Stimulated activated CD8-positive, alpha-beta memory T cell treated with anti-CD3 and anti-CD28 coated beads, Interleukin-12 subunit alpha, Interleukin-12 subunit beta, amount 100 ng/mL, for 24 hours (primary cell): ENCODE results near the gene FAM200A.
"Not testable (repeated sequence)": the region's sequence is repeated elsewhere in the genome, so short reads cannot be mapped to it uniquely, and the experiment has no call there.

Source experiments
- DNase-seq: peaks from one replicate; pipeline ENCODE4 v3.0.0-alpha.2; 2020; ENCODE audit errors: extremely low read depth

The FAM200A gene

DNA sequence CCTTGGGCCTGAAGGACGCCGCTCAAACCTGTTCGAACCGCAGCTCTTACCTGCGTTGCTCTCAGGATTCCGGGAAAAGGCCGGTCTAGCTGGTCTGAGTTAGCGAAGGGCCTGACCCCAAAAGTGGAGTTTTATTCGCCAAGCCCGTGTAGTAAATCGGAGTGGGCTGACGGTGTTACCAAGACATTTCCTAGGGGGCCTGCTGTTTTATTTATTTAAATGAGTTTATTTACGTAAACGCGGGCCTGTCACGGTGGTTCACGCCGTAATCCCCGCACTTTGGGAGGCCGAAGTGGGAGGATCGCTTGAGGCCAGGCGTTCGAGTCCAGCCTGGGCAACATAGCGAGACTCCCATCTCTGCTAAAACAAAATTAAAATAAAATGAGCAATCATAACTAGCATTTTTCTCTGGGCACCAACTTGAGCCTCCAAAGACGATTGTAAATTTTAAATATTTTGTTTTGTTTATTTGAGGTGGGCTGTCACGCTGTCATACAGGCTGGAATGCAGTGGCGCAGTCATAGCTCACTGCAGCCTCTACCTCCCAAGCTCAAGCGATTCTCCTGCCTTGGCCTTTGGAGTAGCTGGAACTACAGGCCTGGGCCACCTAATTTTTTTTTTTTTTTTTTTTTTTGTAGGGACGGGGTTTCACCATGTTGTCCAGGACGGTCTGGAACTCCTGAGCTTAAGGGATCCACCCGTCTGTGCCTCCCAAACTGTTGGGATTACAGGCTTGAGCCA is 7.4 kb upstream of the FAM200A start:
- no peak for DNase-seq

DNA sequence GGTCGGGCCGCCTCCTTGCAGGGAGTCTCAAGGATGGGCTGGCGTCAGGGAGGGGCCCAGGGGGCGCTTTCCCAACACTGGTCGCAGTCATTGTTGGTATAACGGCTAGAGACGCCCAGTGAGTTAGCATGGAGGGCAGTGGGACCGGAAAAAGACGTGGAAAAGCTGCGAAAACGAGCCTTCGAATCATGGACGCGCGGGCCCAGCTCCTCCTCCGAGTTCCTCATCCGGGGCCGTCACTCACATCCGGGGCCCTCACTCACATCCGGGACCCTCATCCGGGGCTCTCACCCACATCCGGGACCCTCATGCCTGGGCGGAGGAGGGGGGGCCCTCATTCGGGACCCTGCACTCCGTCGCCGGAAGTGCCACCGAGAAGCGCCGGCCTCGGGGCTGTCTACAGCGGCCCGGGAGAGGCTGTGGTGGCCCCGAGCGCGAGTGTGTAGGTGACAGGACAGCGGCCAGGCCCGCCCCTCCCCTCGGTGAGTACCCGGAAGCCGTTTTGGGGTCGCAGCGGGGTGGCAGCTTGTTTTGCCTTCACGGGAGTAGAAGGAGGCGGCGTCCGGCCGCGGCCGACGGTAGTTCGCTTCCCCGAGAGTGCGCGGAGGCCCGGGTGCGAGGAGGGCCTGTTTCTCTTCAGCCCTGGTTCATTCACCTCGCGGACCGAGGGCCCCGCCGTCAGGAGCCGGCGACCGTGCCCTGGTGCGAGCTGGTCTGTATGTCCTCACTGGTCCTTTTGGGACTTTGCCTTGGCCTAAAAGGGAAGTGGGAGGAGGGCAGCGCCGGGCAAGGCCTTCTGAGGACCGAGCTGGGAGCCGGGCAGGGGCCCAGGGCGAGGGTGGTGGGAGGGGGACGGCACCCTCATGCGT is 6.6 kb upstream of the FAM200A start, which contains the start of gene ZNF655:
Gene ZNF655, plus strand, starts transcription at position 337 of the 869 bp plus-strand sequence. CDS start 1,918 bp downstream, outside the sequence.
- DNase-seq, result peak; percentile 82

DNA sequence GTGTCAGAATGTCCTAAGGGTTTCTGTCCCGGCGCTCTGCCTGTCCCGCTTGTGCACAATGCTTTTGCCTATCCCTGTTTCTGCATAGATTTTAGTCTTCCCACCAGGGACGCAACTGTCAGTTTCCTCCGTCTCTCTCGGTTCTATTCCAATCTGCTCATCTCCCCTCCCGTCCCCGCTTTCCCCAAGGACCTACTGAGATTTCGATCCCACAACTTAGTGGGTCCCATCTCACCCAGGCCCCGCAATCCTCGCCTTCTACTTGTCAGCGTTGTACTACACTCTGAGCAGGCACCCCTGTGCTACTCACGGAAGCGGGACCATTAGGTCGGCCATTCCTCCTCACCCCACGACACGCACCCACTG is 6.0 kb upstream of the FAM200A start:
- DNase-seq, result no peak

DNA sequence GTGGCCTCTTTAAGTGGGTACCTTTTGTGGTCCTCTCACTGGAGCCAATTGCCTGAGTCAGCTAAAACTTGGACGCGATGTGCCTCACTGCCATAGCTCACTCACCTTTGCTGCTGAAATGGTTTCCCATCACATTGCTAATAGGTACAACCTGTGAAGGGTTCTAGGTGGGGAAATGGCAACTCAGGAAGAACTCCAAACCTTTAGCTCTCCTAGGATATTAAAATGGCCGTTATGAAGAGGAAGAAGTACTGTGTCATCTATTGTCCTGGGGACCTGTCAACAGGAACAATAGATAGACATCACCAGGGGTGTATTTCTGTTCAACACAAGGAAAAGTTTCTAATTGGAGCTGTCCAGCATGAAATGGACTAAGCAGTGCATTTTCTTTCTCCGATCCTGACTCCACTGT is 5.3 kb upstream of the FAM200A start:
- no peak for DNase-seq

DNA sequence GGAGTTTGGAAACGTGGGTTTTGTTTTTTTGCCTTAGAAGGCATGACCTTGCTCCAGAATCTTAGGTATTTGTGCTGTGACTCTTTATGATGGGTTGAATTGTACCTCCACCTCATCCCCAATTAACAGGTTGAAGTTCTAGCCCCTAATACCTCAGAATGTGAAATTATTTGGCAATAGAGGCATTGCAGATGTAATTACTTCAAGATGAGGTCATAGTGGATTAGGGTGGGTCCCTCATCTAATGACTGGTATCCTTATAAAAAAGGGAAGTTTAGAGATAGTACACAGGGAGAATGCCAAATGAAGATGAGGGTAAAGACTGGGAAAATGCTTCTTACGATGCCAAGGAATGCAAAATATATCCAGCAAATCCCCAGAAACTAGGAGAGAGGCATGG is 3.0 kb upstream of the FAM200A start:
- DNase-seq, result no peak

DNA sequence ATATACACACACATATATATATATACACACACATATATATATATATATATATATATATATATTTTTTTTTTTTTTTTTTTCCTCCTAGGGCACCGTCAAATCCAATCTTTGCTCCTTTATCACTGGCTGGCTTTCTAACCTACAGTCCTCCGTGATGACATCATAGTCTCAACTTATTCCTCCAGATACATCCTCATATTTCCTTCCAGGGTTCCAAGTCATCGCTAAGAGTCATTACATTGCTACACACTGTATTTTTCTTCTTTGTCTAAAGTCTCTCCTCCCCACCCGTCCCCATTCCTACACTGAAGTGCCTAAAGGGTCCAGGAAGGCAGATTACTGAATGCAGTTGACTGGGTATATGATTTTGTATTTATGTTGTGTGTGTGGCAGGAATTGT is 1.1 kb upstream of the FAM200A start:
- no peak for DNase-seq

DNA sequence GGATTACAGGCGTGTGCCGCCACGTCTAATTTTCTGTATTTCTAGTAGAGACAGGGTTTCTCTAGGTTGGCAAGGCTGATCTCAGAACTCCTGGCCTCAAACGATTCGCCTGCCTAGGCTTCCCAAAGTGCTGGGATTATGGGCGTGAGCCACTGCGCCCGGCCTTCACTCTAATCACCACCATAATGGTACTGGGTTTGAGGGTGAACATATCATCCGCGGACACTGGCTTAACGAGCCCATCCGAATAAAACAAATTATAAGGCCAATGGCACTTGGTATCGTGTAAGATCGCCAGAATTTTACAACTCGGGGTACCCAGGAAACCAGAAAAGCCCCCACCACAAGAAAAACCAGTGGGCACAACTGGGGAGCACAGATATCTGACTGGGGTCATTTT is 580 bp downstream of the FAM200A start:
- no peak for DNase-seq

DNA sequence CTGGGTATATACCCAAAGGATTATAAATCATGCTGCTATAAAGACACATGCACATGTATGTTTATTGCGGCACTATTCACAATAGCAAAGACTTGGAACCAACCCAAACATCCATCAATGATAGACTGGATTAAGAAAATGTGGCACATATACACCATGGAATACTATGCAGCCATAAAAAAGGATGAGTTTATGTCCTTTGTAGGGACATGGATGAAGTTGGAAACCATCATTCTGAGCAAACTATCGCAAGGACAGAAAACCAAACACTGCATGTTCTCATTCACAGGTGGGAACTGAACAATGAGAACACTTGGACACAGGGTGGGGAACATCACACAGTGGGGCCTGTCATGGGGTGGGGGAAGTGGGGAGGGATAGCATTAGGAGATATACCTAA is 2.4 kb downstream of the FAM200A start:
- DNase-seq, result not testable (repeated sequence)

DNA sequence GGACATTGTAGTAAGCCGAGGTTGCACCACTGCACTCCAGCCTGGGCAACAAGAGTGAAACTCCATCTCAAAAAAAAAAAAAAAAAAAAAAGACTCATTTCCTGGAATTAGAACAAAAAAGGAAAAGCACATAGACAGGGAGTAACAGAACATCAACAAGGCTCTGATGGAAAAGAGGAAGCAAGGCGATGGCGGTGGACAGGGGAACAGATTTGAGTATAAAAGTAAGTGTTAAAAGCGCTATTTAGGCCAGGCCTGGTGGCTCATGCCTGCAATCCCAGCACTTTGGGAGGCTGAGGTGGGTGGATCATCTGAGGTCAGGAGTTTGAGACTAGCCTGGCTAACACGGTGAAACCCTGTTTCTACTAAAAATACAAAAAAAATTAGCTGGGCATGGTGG is 6.6 kb downstream of the FAM200A start:
- DNase-seq, result not testable (repeated sequence)

DNA sequence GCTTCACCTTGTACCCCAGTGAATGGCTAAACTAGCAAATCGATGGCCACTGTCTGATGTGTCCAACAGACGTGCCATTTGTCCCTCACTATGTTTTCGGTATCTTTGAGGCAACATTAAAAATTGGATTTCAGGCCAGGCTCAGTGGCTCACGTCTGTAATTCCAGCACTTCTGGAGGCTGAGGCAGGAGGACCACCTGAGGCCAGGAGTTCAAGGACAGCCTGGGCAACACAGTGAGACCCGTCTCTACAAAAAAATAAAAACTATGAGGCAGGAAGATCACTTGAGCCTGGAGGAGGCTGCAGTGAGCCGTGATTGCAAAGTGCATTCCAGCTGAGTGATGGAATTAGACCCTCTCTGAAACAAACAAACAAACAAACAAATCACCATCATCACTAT is 8.0 kb downstream of the FAM200A start:
- DNase-seq, result no peak

DNA sequence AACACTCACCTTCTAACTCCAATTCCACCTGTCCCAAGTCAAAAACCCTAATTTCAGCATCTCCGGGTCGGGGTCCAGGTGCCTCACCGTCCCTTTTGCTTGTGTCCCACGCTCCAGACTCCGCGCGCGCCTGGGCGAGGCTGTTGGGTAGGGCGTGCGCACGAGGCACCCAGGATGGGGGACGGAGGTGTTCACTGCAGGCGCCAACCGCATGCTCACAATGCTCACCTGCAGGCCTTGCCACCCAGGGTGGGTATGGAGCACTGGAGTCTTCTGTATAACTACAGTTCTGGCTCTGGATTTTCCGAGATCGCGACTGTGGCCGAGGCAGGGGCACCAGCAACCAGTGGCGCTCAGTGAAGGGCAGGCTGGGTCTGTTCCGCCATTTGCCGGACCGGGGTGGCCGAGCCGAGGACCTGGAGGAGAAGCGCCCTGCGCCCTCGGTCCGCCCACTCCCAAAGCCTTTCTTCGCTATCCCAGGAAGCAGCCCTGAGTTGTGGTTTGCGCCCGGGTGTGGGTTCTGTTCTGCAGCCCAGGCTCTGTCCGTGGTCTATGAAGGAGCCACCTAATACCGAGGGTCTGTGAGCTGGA is 8.7 kb downstream of the FAM200A start:
- DNase-seq, result no peak

DNA sequence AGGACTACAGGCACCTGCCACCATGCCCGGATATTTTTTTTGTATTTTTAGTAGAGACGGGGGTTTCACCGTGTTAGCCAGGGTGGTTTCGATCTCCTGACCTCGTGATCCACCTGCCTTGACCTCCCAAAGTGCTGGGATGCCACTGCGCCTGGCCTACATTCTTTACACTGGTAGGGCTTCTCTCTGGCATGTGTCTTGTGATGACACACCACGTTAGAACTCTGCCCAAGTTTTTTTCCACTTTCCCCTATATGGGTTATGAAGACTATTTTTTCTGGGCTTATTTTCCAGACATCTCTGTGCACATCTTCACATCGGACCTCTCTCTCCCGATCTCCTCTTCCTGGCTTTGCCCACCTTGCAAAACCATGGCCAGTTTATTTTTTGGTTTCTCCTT is 10.7 kb downstream of the FAM200A start:
- no peak for DNase-seq

DNA sequence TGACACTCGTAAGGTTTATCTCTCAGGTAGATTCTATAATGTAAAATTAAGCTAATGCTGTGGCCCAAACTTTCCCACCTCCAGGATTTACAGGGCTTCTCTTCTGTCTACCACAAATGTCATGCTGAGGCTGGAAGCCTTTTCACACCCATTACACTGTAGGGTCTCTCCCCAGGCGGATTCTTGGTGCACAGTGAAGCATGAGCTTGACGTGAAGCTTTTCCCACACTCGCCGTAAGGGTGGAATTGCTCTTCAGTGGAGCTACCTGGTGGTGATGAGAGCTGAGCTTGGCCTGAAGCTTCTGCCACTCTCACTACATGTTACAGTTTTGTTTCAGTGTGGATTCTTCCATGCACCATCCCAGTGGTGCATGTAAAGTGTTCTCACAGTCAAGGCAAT is 11.4 kb downstream of the FAM200A start:
- no peak for DNase-seq

DNA sequence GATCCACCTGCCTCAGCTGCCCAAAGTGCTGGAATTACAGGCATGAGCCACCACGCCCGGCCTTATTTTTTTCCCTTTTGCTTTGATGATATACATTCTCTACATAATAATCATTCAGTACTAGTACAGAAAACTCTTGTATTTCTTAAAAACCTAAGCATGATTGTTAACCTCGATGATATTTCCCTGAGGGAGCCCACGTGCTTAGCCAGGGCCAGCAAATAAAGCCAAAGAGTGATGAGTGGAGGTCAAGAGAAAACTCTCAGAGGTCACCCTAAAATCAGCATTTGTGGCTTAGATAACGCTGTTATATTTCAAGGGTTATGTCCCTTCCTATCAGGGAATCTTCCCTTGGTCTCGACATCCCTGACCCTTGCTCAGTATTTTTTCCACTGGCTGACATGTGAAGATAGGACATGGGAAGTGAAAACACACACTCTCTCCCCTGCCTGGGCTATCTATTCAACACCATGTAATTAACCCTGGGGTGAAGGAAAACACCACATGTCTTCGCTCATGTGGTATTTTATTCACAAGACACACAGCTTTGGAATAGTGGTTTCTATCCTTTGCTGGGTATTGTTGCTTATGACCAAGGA is 12.6 kb downstream of the FAM200A start:
- DNase-seq, result no peak

DNA sequence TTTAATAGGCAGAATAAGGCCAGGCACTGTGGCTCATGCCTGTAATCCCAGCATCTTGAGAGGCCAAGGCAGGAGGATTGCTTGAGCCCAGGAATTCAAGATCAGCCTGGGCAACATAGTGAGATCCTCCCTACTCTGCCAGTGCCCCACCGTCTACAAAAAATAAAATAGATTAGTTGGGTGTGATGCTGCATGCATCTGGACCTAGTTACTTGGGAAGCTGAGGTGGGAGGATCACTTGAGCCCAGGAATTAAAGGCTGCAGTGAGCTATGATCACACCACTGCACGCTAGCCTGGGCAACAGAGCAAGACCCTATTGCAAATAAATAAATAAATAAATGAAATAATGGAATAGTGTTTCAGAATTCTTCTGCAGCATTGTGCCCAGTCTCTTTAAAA is 16.2 kb downstream of the FAM200A start:
- no peak for DNase-seq

DNA sequence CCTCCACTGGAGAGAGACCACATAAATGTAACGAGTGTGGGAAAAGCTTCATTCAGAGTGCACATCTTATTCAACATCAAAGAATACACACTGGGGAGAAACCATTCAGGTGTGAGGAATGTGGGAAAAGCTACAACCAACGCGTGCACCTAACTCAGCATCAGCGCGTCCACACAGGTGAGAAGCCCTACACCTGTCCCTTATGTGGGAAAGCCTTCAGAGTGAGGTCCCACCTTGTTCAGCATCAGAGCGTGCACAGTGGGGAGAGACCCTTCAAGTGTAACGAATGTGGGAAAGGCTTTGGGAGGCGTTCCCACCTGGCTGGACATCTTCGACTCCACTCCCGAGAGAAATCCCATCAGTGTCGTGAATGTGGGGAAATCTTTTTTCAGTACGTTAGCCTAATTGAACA is 20.6 kb downstream of the FAM200A start:
- DNase-seq, result no peak

DNA sequence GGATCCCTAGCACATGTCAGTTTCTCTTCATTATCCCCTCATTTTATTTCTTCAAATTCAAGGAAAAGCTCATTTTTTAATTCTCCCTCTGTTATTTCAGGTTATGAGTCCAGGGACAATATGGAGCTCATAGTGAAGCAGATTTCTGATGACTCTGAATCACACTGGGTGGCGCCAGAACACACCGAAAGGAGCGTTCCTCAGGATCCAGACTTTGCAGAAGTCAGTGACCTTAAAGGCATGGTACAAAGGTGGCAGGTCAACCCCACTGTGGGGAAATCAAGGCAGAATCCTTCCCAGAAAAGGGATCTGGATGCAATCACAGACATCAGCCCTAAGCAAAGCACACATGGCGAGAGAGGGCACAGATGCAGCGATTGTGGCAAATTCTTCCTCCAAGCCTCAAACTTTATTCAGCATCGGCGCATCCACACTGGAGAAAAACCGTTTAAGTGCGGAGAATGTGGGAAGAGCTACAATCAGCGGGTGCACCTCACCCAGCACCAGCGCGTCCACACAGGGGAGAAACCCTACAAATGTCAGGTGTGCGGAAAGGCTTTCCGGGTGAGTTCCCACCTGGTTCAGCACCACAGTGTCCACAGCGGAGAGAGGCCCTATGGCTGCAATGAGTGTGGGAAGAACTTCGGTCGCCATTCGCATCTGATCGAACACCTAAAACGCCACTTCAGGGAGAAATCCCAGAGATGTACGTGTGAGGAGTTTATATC is 26.0 kb downstream of the FAM200A start:
- no peak for DNase-seq

DNA sequence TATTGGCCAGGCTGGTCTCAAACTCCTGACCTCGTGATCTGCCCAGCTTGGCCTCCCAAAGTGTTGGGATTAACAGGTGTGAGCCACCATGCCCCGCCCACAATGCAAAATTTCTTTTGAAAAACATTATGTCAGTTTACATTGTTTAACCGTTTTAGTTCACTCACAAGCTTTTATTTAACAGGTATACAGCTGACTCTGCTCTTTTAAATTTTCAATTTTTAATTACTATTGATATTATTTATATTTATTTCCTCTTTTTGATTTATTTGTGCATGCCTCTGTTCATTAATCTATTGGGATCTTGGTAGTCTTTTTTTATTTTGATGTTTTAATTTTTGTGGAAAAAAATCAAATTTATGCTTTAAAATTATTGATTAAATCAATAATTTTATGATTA is 30.5 kb downstream of the FAM200A start:
- DNase-seq, result no peak

DNA sequence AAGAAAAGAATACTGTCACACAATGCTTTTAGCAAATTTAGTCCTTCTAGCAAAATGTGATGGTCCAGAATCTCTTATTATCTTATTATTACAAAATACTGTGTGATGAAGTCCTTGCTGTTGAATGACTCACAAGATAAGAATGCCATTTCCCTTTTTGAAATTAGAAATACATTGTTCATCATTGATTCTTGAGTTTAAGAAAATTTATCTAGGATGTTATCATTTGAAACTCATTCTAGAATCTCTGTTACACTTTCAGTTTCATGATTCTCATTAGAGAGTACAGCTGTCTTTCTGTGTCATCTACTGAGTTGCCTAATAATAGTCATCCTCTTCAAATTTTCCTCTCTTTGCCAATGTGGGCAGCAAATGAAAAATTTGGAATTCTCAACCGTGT is 37.9 kb downstream of the FAM200A start:
- no peak for DNase-seq

DNA sequence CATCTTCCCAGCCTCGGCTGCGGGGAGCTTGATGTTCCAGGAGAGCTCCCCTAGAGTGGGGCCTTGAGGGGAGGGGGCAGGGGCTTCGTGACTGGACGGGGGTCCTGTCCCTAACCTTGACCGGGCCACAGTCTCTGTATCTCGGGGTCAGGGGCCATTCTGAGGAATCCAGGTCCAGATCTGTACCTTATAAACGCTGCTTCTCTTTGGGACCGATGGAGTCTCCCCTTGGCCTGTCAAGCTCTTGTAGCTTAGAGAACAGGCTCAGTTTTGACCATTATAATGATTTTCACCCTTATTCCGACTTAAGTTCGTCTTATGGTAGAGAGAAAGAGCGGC is 46.6 kb downstream of the FAM200A start:
- no peak for DNase-seq

DNA sequence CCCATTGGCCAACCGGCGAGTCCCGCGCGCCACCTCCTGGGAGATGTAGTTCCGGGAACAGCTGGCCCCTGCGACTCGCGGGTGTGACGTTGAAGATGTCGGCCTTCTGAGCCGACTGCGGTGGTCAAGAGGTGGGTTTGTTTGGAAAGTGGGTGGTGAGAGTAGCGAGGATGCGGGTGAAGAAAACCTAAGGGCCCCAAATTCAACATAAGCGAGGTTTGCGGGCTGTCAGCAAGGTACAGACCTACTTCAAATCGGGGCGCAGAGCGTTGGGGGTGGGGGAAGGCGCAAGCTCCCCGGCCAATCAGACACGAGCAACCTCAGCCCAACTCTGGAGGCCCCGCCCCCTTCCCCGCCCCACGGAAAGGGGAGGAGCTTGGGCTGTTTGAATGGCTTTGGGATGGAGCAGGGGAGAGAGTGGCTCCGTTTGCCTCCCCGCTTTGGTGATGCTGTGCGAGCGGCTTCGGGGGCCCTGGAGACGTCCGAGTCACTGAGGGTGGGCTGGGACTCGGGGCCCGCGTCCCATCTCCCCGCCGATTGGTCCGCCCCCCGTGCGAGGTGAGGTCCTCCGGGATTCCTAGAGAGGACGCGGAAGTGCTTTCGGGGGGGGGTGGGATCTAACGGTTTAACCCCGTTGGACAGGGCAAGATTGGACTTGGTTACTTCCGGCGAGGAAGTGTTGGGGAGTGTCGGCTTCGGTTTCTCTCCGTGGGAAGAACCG is 47.2 kb downstream of the FAM200A start, which contains the start of gene ZKSCAN5:
Gene ZKSCAN5, plus strand, starts transcription at position 60 of the 721 bp plus-strand sequence. CDS start 1,383 bp downstream, outside the sequence.
- peak; percentile 93 for DNase-seq
